Measurements from ENCODE around the gene HSF2. TPM values are rescaled to one million over a fixed set of nuclear protein-coding genes. Genes with fewer than 3 reads are reported as not detected.

The HSF2 gene
- total RNA-seq, 1 donor from 2014 or later, result 31.8 TPM

DNA sequence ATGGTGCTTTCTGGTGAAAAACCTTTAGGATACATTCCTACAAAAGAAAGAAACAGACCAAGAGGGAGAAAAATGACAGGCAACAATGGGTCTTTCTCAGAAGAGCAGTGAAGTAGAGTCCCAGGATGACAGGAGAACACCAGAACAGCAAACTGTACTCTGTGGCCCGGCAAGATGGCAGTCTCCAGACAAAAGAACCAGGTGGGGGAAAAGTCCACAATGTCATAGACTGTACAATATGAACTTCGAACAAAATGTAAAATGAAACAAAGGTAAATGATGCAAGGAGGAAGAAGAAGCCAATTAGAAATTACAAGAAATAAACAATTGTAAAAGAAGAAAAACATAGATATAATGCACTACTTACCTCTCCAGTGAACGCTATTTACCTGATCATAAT is 23.2 kb upstream of the HSF2 start:
- no peak for DNase-seq (ENCODE audit: low read depth, low spot score)
- no peaks in the 10 kb centered on the region for H3K4me1 Mint-ChIP-seq

DNA sequence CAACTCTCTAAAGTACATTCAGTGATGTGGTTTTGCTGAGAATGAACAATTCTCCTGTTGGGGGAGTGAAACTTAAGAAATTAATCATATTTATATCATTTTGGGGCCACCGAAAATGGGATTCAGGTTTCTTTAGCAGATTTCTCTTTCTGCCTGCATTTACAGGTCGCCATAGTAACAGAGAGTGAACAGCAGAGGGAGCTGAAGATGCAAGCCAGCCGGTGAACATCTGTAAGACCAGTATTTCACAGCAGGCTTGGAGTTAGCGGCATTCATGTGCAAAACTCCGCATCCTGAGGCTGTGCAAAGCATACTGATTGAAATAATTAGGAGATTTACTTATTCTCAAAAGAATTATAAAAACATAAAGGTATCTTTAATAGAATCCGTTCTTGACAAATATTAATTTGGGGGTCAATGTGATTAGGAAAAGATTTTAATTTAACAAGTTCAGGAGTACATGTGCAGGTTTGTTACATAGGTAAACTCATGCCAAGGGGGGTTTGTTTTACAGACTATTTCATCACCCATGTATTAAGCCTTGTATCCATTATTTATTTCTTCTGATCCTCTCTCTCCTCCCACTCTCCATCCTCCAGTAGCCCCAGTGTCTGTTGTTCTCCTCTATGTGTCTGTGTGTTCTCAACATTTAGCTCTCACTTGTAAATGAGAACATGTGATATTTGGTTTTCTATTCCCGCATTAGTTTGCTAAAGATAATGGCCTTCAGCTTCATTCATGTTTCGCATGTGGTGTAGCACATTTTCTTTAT is 17.8 kb upstream of the HSF2 start:
- Mint-ChIP-seq H3K4me3 (no peak overlapping the region), H3K36me3 (ENCODE audit: low read depth) (no peaks in the 10 kb centered on the region), H3K27me3 (ENCODE audit: low read depth) (peaks cover 20% of the 10 kb centered on the region), H3K4me1 (peaks cover 8% of the 10 kb centered on the region), H3K9me3 (no peaks in the 10 kb centered on the region), H3K27ac (ENCODE audit: unreplicated experiment) (no peak overlapping the region)
- peak; percentile 41 for DNase-seq (ENCODE audit: low read depth, low spot score)
- TF ChIP-seq, protein P1, sequence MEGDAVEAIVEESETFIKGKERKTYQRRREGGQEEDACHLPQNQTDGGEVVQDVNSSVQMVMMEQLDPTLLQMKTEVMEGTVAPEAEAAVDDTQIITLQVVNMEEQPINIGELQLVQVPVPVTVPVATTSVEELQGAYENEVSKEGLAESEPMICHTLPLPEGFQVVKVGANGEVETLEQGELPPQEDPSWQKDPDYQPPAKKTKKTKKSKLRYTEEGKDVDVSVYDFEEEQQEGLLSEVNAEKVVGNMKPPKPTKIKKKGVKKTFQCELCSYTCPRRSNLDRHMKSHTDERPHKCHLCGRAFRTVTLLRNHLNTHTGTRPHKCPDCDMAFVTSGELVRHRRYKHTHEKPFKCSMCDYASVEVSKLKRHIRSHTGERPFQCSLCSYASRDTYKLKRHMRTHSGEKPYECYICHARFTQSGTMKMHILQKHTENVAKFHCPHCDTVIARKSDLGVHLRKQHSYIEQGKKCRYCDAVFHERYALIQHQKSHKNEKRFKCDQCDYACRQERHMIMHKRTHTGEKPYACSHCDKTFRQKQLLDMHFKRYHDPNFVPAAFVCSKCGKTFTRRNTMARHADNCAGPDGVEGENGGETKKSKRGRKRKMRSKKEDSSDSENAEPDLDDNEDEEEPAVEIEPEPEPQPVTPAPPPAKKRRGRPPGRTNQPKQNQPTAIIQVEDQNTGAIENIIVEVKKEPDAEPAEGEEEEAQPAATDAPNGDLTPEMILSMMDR (conservative IDR thresholded peaks at IDR 0.05), result peak; percentile 78

More for the DNA sequence above, 23.2 kb upstream of the HSF2 start:
- no peak overlapping the region for H3K27ac Mint-ChIP-seq (ENCODE audit: unreplicated experiment)
- TF ChIP-seq, protein P1 (conservative IDR thresholded peaks at IDR 0.05), result no peak
- no peaks in the 10 kb centered on the region for H3K9me3 Mint-ChIP-seq
- H3K36me3 Mint-ChIP-seq (ENCODE audit: low read depth), result no peaks in the 10 kb centered on the region
- H3K27me3 Mint-ChIP-seq (ENCODE audit: low read depth), result peaks cover 35% of the 10 kb centered on the region
- H3K4me3 Mint-ChIP-seq, result no peak overlapping the region

DNA sequence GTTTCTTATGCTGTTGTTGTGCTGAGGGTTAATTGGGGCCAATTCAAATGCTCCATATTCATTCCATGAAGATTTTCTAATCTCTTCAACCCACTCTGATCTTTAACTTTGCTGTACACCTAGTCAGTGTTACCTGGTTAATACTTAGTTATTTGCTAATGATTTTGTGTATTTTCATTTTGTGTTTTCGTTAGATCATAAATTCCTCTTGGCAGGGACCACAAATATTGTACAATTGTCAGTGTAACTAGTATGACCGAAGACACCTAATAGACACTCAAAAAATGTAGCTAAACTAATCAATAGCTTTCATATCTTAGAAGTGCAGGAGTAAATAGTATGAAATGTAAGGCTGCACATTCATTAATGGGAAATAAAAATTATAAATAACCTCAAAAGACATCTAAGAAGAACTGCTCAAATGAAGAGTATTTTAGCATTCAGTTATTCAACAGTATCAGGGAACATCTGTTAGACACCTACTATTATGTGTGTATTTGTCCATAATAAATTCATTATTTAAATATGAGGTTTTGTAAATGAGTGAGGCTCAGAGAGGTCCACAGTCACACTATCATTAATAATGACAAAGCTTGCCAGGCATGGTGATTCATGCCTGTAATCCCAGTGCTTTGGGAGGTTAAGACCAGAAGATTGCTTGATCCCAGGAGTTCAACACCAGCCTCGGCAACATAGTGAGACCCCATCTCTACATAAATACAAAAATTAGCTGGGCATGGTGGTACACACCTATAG is 13.4 kb upstream of the HSF2 start:
- H3K9me3 Mint-ChIP-seq, result no peaks in the 10 kb centered on the region
- H3K27me3 Mint-ChIP-seq (ENCODE audit: low read depth), result peaks cover 11% of the 10 kb centered on the region
- DNase-seq (ENCODE audit: low read depth, low spot score), result no peak
- peaks cover 12% of the 10 kb centered on the region for H3K4me1 Mint-ChIP-seq
- no peak overlapping the region for H3K4me3 Mint-ChIP-seq
- no peaks in the 10 kb centered on the region for H3K36me3 Mint-ChIP-seq (ENCODE audit: low read depth)
- no peak overlapping the region for H3K27ac Mint-ChIP-seq (ENCODE audit: unreplicated experiment)
- TF ChIP-seq, protein P1 (conservative IDR thresholded peaks at IDR 0.05), result no peak

DNA sequence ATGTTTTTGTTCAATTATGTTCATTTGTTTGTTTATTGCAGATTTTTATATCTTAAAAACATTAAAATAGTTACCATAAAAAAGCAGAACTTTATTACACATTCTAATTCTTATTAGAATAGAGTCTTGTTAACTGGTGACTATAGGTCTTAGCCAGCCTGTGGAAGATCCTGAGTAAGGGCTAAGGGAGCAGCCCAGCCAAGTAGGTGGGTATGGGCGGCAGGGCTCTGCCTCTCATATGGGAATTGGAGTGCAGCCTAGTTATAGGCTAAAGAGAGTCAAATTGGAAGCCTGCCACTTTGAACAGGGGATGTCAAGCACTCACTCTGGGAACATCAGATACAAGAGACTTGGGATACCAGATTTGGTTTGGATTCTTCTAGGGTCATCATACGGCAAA is 10.5 kb upstream of the HSF2 start:
- Mint-ChIP-seq H3K36me3 (ENCODE audit: low read depth) (no peaks in the 10 kb centered on the region), H3K27me3 (ENCODE audit: low read depth) (peaks cover 3% of the 10 kb centered on the region), H3K4me1 (peaks cover 4% of the 10 kb centered on the region), H3K9me3 (no peaks in the 10 kb centered on the region), H3K4me3 (no peak overlapping the region), H3K27ac (ENCODE audit: unreplicated experiment) (no peak overlapping the region)
- TF ChIP-seq, protein P1 (conservative IDR thresholded peaks at IDR 0.05), result no peak
- DNase-seq (ENCODE audit: low read depth, low spot score), result no peak

DNA sequence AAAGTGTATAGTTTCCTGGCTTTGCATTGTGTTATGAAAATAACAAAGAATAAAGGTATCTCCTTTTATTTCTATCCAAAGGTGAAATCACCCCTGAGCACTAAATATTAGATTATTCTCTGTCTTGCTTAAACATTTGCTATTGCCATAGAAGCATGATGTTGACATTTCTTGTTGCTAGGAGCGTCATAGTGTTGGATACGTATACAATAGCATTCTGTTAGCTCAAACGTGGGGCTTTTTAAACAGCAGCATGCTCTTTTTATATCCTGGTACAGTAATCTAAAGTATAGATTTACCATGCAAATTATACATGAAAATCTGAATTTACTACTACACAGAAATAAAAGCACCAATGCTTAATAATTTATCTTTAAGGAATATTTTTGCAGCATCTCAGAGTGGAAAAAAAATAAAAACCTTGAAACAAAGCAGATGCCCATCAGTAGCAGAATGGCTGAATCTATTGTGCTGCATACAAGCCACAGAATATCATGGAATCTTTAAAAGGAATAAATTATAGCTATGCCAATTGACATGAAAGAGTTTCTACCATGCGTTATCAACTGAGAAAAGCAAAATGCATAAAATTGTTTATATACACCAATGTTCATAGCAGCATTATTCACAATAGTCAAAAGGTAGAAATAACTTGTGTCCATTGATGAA is 9.6 kb upstream of the HSF2 start:
- H3K4me3 Mint-ChIP-seq, result no peak overlapping the region
- DNase-seq (ENCODE audit: low read depth, low spot score), result no peak
- H3K9me3 Mint-ChIP-seq, result no peaks in the 10 kb centered on the region
- TF ChIP-seq, protein P1 (conservative IDR thresholded peaks at IDR 0.05), result no peak
- H3K4me1 Mint-ChIP-seq, result peaks cover 4% of the 10 kb centered on the region
- H3K27ac Mint-ChIP-seq (ENCODE audit: unreplicated experiment), result no peak overlapping the region
- H3K27me3 Mint-ChIP-seq (ENCODE audit: low read depth), result peaks cover 7% of the 10 kb centered on the region
- no peaks in the 10 kb centered on the region for H3K36me3 Mint-ChIP-seq (ENCODE audit: low read depth)

Data from neural crest cell (in vitro differentiated cells).